HEK293 (cell line): ENCODE results near the gene RHBDD1.

Source experiments
- CTCF ChIA-PET: fragments of 350-600 bp; formaldehyde crosslinking; extraction: SDS; loops from one replicate; lab custom pipeline; 2021; ENCODE audit warnings: antibody characterized with exemption; lab: Yijun Ruan, JAX
- POLR2A ChIA-PET: fragments of 300-600 bp; formaldehyde crosslinking; extraction: SDS; loops from one replicate; lab custom pipeline; 2020; ENCODE audit warnings: antibody characterized with exemption, inconsistent platforms; lab: Yijun Ruan, JAX
- H3K27ac ChIP-seq: fragments of 200-500 bp; sonication (Bioruptor generic); 2 replicates; pipeline ENCODE4 v1.5.1; 2014; ENCODE audit warnings: low read depth, low read length, control low read depth, inconsistent platforms; ENCODE audit errors: extremely low read depth
- H3K36me3 ChIP-seq, 2 experiments: fragments of 200-500 bp in 1 of 2; sonication (Bioruptor generic) in 1 of 2; 1 replicate in 1 of 2; 2 replicates in 1 of 2; pipeline ENCODE4 v1.5.1; 2014 to 2017; ENCODE audit warnings: inconsistent platforms in 2 of 2, low read length in 2 of 2; ENCODE audit not compliant: control insufficient read depth in 2 of 2, insufficient read depth in 1 of 2
- H3K4me1 ChIP-seq: fragments of 200-500 bp; sonication (Bioruptor generic); 2 replicates; pipeline ENCODE4 v1.5.1; 2014; ENCODE audit warnings: mild to moderate bottlenecking, low read length, inconsistent platforms; ENCODE audit not compliant: control insufficient read depth, insufficient read depth
- H3K4me3 ChIP-seq: 2 replicates; pipeline ENCODE4 v1.5.1; 2011; ENCODE audit warnings: low read depth, mild to moderate bottlenecking, control low read depth, low read length, moderate library complexity
- H3K9me3 ChIP-seq: fragments of 200-500 bp; sonication (Bioruptor generic); 2 replicates; pipeline ENCODE4 v1.5.1; 2014; ENCODE audit warnings: low read depth, low read length, inconsistent platforms; ENCODE audit not compliant: control insufficient read depth, insufficient read depth
- GLIS2 ChIP-seq: fragments of 450-650 bp; formaldehyde crosslinking; IDR thresholded peaks from 2 replicates; pipeline ENCODE4 v1.5.1; 2016; ENCODE audit warnings: missing biosample characterization, missing genetic modification characterization
- PATZ1 ChIP-seq: fragments of 450-650 bp; formaldehyde crosslinking; IDR thresholded peaks from 2 replicates; pipeline ENCODE4 v1.5.1; 2016; ENCODE audit warnings: missing biosample characterization, missing genetic modification characterization
- ZBTB1 ChIP-seq: fragments of 450-650 bp; formaldehyde crosslinking; IDR thresholded peaks from 2 replicates; pipeline ENCODE4 v1.5.1; 2016; ENCODE audit warnings: missing biosample characterization, missing genetic modification characterization
- ZBTB26 ChIP-seq: fragments of 450-650 bp; formaldehyde crosslinking; optimal IDR thresholded peaks from 2 replicates; pipeline ENCODE3; 2016; ENCODE audit warnings: missing biosample characterization, mild to moderate bottlenecking, missing genetic modification characterization
- ZBTB6 ChIP-seq: fragments of 450-650 bp; formaldehyde crosslinking; IDR thresholded peaks from 2 replicates; pipeline ENCODE4 v1.5.1; 2017; ENCODE audit warnings: missing biosample characterization, missing genetic modification characterization
- ZEB2 ChIP-seq: fragments of 450-650 bp; formaldehyde crosslinking; IDR thresholded peaks from 2 replicates; pipeline ENCODE4 v1.5.1; 2016; ENCODE audit warnings: missing biosample characterization, missing genetic modification characterization
- ZNF140 ChIP-seq: fragments of 450-650 bp; formaldehyde crosslinking; IDR thresholded peaks from 2 replicates; pipeline ENCODE4 v1.5.1; 2016; ENCODE audit warnings: missing biosample characterization, missing genetic modification characterization
- ZNF157 ChIP-seq: fragments of 450-650 bp; formaldehyde crosslinking; IDR thresholded peaks from 2 replicates; pipeline ENCODE4 v1.5.1; 2016; ENCODE audit warnings: missing biosample characterization, missing genetic modification characterization
- ZNF19 ChIP-seq: fragments of 450-650 bp; formaldehyde crosslinking; IDR thresholded peaks from 2 replicates; pipeline ENCODE4; 2016; ENCODE audit warnings: missing biosample characterization, missing genetic modification characterization, low read depth
- ZNF24 ChIP-seq: fragments of 450-650 bp; formaldehyde crosslinking; IDR thresholded peaks from 2 replicates; pipeline ENCODE4 v1.5.1; 2016; ENCODE audit warnings: missing biosample characterization, missing genetic modification characterization
- ZNF530 ChIP-seq: fragments of 450-650 bp; formaldehyde crosslinking; IDR thresholded peaks from 2 replicates; pipeline ENCODE4 v1.5.1; 2016; ENCODE audit warnings: low read depth, missing biosample characterization, missing genetic modification characterization
- ZSCAN5A ChIP-seq: fragments of 450-650 bp; formaldehyde crosslinking; IDR thresholded peaks from 2 replicates; pipeline ENCODE4 v1.5.1; 2016; ENCODE audit warnings: missing biosample characterization, missing genetic modification characterization
- TF ChIP-seq, protein P1 (sequence below): fragments of 450-650 bp; formaldehyde crosslinking; IDR thresholded peaks from 2 replicates; pipeline ENCODE4 v1.5.1; 2016; ENCODE audit warnings: missing biosample characterization, missing genetic modification characterization
- TF ChIP-seq, protein P2 (sequence below): fragments of 450-650 bp; formaldehyde crosslinking; IDR thresholded peaks from 2 replicates; pipeline ENCODE4 v1.5.0; 2017; ENCODE audit warnings: missing biosample characterization, missing genetic modification characterization, borderline replicate concordance
- TF ChIP-seq, protein P3 (sequence below): fragments of 450-650 bp; formaldehyde crosslinking; IDR thresholded peaks from 2 replicates; pipeline ENCODE4 v1.5.1; 2016; ENCODE audit warnings: missing biosample characterization, missing genetic modification characterization
- TF ChIP-seq, protein P4 (sequence below): fragments of 450-650 bp; IDR thresholded peaks from 2 replicates; pipeline ENCODE4 v1.5.1; 2018; ENCODE audit warnings: missing biosample characterization, mild to moderate bottlenecking, missing genetic modification characterization

The RHBDD1 gene

GRCh38 chr2:226828191-226828590 lies 7.7 kb upstream of the RHBDD1 start:
- Histone ChIP-seq H3K4me1 (no peaks in the 10 kb centered on the region), H3K4me3 (no peak overlapping the region), H3K9me3 (no peaks in the 10 kb centered on the region), H3K27ac (no peak overlapping the region), H3K36me3 (no peaks in the 10 kb centered on the region)
- CTCF ChIA-PET: no interaction called here
- POLR2A ChIA-PET: no interaction called here
- TF ChIP-seq ZEB2 (tag by site-specific recombination) (no peak), ZBTB6 (tag by site-specific recombination) (no peak), ZNF24 (tag by site-specific recombination) (no peak), GLIS2 (tag by site-specific recombination) (no peak), ZBTB1 (tag by site-specific recombination) (no peak), ZSCAN5A (tag by site-specific recombination) (no peak)
- TF ChIP-seq, protein P1, sequence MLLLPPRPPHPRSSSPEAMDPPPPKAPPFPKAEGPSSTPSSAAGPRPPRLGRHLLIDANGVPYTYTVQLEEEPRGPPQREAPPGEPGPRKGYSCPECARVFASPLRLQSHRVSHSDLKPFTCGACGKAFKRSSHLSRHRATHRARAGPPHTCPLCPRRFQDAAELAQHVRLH (tag by site-specific recombination): no peak
- TF ChIP-seq, protein P2, sequence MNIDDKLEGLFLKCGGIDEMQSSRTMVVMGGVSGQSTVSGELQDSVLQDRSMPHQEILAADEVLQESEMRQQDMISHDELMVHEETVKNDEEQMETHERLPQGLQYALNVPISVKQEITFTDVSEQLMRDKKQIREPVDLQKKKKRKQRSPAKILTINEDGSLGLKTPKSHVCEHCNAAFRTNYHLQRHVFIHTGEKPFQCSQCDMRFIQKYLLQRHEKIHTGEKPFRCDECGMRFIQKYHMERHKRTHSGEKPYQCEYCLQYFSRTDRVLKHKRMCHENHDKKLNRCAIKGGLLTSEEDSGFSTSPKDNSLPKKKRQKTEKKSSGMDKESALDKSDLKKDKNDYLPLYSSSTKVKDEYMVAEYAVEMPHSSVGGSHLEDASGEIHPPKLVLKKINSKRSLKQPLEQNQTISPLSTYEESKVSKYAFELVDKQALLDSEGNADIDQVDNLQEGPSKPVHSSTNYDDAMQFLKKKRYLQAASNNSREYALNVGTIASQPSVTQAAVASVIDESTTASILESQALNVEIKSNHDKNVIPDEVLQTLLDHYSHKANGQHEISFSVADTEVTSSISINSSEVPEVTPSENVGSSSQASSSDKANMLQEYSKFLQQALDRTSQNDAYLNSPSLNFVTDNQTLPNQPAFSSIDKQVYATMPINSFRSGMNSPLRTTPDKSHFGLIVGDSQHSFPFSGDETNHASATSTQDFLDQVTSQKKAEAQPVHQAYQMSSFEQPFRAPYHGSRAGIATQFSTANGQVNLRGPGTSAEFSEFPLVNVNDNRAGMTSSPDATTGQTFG (tag by site-specific recombination): no peak
- TF ChIP-seq, protein P3, sequence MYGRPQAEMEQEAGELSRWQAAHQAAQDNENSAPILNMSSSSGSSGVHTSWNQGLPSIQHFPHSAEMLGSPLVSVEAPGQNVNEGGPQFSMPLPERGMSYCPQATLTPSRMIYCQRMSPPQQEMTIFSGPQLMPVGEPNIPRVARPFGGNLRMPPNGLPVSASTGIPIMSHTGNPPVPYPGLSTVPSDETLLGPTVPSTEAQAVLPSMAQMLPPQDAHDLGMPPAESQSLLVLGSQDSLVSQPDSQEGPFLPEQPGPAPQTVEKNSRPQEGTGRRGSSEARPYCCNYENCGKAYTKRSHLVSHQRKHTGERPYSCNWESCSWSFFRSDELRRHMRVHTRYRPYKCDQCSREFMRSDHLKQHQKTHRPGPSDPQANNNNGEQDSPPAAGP: no peak

DNA sequence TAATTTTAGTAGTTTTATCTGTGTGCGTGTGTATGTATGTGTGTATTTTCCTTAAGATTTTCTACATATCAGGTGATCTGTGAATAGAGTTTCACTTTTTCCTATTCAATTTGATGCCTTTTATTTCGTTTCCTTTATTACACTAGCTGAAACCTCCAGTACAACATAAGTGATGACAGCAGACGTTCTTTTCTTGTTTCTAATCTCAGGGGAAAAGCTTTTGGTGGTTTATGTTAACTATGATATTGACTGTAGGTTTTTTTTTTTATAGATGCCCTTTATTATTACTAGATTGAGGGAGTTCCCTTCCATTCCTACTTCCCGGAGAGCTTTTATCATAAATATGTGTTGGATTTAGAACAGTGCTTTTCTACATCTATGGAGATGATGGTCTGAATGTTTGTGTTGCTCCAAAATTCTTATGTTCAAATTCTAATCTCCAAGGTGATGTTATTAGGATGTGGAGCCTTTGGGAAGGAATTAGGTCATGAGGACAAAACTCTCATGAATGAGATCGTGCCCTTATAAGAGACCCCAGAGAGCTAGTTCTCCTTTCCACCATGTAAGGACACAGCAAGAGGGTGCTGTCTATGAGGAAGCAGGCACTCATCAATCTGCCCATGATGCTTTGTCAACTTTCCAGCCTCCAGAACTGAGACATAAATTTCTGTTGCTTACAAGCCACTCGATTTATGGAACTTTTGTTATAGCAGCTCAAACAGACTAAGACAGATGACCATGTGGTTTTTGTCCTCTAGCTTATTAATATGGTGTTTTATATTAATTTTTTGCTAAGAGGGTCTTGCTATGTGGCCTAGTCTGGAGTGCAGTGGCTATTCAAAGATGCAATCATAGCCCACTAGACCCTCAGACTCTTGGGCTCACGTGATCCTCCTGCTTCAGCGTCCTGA lies 5.9 kb upstream of the RHBDD1 start:
- no peak for TF ChIP-seq ZNF530 (tag by site-specific recombination)
- TF ChIP-seq ZNF157 (tag by site-specific recombination): no peak
- TF ChIP-seq ZNF19: no peak
- TF ChIP-seq ZBTB26 (tag by site-specific recombination): no peak
- no peak for TF ChIP-seq ZNF140 (tag by site-specific recombination)
- TF ChIP-seq, protein P4, sequence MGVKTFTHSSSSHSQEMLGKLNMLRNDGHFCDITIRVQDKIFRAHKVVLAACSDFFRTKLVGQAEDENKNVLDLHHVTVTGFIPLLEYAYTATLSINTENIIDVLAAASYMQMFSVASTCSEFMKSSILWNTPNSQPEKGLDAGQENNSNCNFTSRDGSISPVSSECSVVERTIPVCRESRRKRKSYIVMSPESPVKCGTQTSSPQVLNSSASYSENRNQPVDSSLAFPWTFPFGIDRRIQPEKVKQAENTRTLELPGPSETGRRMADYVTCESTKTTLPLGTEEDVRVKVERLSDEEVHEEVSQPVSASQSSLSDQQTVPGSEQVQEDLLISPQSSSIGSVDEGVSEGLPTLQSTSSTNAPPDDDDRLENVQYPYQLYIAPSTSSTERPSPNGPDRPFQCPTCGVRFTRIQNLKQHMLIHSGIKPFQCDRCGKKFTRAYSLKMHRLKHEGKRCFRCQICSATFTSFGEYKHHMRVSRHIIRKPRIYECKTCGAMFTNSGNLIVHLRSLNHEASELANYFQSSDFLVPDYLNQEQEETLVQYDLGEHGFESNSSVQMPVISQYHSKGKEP (tag by site-specific recombination): no peak
- no peak for TF ChIP-seq PATZ1 (tag by site-specific recombination)
- Histone ChIP-seq H3K27ac (no peak overlapping the region), H3K4me3 (no peak overlapping the region), H3K4me1 (no peaks in the 10 kb centered on the region), H3K9me3 (no peaks in the 10 kb centered on the region), H3K36me3 (no peaks in the 10 kb centered on the region)
- CTCF ChIA-PET: interaction anchor here (0.8 to 1.1 kb wide), 3 partner anchors 16 to 29 kb away, joined by 3 to 5 read pairs (median 4); no protein-coding TSS in a partner anchor
- POLR2A ChIA-PET: no interaction called here
